GM12891 (cell line): ENCODE data around the gene MOCS1.

ENCODE experiments used
- DNase-seq: peaks from one replicate; pipeline ENCODE4 v3.0.0; 2011; ENCODE audit warnings: low spot score; ENCODE audit not compliant: insufficient read length
- FAIRE-seq: peaks from 2 replicates; lab custom pipeline; 2011; peaks lifted over from hg19 to GRCh38; lab: Jason Lieb, UNC
- PAX5 ChIP-seq: IDR thresholded peaks from 2 replicates; pipeline ENCODE4 v1.6.1; 2011; ENCODE audit warnings: low read length, moderate library complexity, mild to moderate bottlenecking; ENCODE audit not compliant: insufficient read depth, severe bottlenecking
- POLR2A ChIP-seq: IDR thresholded peaks from 2 replicates; pipeline ENCODE4 v1.6.1; 2011; ENCODE audit warnings: low read depth, low read length, control low read depth
- POLR2AphosphoS5 ChIP-seq: IDR thresholded peaks from 2 replicates; pipeline ENCODE4 v1.6.1; 2011; ENCODE audit warnings: low read depth, low read length, control low read depth
- POU2F2 ChIP-seq: IDR thresholded peaks from 2 replicates; pipeline ENCODE4 v1.6.1; 2011; ENCODE audit warnings: low read depth, mild to moderate bottlenecking, control low read depth, low read length, moderate library complexity
- SPI1 ChIP-seq: IDR thresholded peaks from 2 replicates; pipeline ENCODE4 v1.6.1; 2011; ENCODE audit warnings: low read depth, low read length, control low read depth
- TAF1 ChIP-seq: IDR thresholded peaks from 2 replicates; pipeline ENCODE4 v1.6.1; 2011; ENCODE audit warnings: low read depth, low read length, control low read depth

MOCS1 gene

GRCh38 chr6:39937686-39938333 is 3.5 kb upstream of the MOCS1 start:
- DNase-seq (no peak), FAIRE-seq (no peak)
- TF ChIP-seq TAF1, result no peak
- TF ChIP-seq PAX5, result no peak
- TF ChIP-seq SPI1, result no peak
- no peak for TF ChIP-seq POLR2A
- no peak for TF ChIP-seq POU2F2
- TF ChIP-seq POLR2AphosphoS5, result no peak

GRCh38 chr6:39936857-39937256 is 2.6 kb upstream of the MOCS1 start:
- TF ChIP-seq TAF1 (no peak), SPI1 (no peak), POU2F2 (no peak), PAX5 (no peak), POLR2AphosphoS5 (no peak), POLR2A (no peak)
- no peak for DNase-seq
- no peak for FAIRE-seq

- FAIRE-seq, result no peak
- no peak for TF ChIP-seq POU2F2
- no peak for TF ChIP-seq TAF1
- no peak for TF ChIP-seq POLR2A
- no peak for TF ChIP-seq PAX5
- TF ChIP-seq SPI1, result no peak
- TF ChIP-seq POLR2AphosphoS5, result no peak
- DNase-seq, result no peak
These were observed 979 bp upstream of the MOCS1 start for GRCh38 chr6:39935241-39935640.

GRCh38 chr6:39933669-39934130 is 562 bp downstream of the MOCS1 start:
- DNase-seq (no peak), FAIRE-seq (no peak)
- TF ChIP-seq POU2F2 (no peak), POLR2A (no peak), POLR2AphosphoS5 (no peak), SPI1 (no peak), PAX5 (no peak), TAF1 (no peak)

GRCh38 chr6:39932386-39932910 is 1.8 kb downstream of the MOCS1 start:
- no peak for FAIRE-seq
- no peak for DNase-seq
- TF ChIP-seq TAF1 (no peak), POLR2A (no peak), POU2F2 (no peak), SPI1 (no peak), PAX5 (no peak), POLR2AphosphoS5 (no peak)

GRCh38 chr6:39931607-39932006 is 2.7 kb downstream of the MOCS1 start:
- FAIRE-seq (no peak), DNase-seq (no peak)
- no peak for TF ChIP-seq PAX5
- TF ChIP-seq POU2F2, result no peak
- TF ChIP-seq TAF1, result no peak
- no peak for TF ChIP-seq POLR2AphosphoS5
- TF ChIP-seq POLR2A, result no peak
- TF ChIP-seq SPI1, result no peak

GRCh38 chr6:39930540-39930939 is 3.7 kb downstream of the MOCS1 start:
- TF ChIP-seq TAF1, result no peak
- TF ChIP-seq POLR2AphosphoS5, result no peak
- TF ChIP-seq PAX5, result no peak
- FAIRE-seq, result no peak
- DNase-seq, result no peak

- DNase-seq, result no peak
- FAIRE-seq, result no peak
- TF ChIP-seq TAF1 (no peak), POLR2A (no peak)
These were observed 4.4 kb downstream of the MOCS1 start for GRCh38 chr6:39929733-39930461.

GRCh38 chr6:39929039-39929732 is 5.1 kb downstream of the MOCS1 start:
- DNase-seq (no peak), FAIRE-seq (no peak)
- no peak for TF ChIP-seq POLR2AphosphoS5

- FAIRE-seq (no peak), DNase-seq (no peak)
- TF ChIP-seq POLR2A, result no peak
- TF ChIP-seq POU2F2, result no peak
- no peak for TF ChIP-seq POLR2AphosphoS5
- TF ChIP-seq SPI1, result no peak
- TF ChIP-seq TAF1, result no peak
- TF ChIP-seq PAX5, result no peak
These were observed 7.1 kb downstream of the MOCS1 start for GRCh38 chr6:39927159-39927558.
